Activated CD4-positive, alpha-beta memory T cell treated with anti-CD3 and anti-CD28 coated beads for 36 hours (primary cell): ENCODE data around the gene ZDHHC14. TPM values are rescaled to one million over a fixed set of nuclear protein-coding genes. Genes with fewer than 3 reads are reported as not detected.

Experiments used
- CTCF ChIA-PET: fragments of 350-600 bp; sonication (Branson Sonifier 250); formaldehyde crosslinking; loops from one replicate; lab custom pipeline; 2021; ENCODE audit warnings: antibody characterized with exemption, inconsistent platforms; lab: Charles Lee
- POLR2A ChIA-PET: fragments of 350-600 bp; sonication (Branson Sonifier 250); formaldehyde crosslinking; loops from one replicate; lab custom pipeline; 2021; ENCODE audit warnings: antibody characterized with exemption; lab: Charles Lee
- DNase-seq: peaks from one replicate; pipeline ENCODE4 v3.0.0-alpha.2; 2020
- H3K27ac Mint-ChIP-seq: one replicate; pipeline ENCODE4 v1.8.0; 2021; ENCODE audit warnings: mixed read lengths
- H3K27me3 Mint-ChIP-seq: one replicate; pipeline ENCODE4 v1.8.0; 2021; ENCODE audit warnings: mixed read lengths
- H3K36me3 Mint-ChIP-seq: one replicate; pipeline ENCODE4 v1.8.0; 2021; ENCODE audit warnings: mixed read lengths
- H3K4me1 Mint-ChIP-seq: one replicate; pipeline ENCODE4 v1.8.0; 2021; ENCODE audit warnings: low read depth, mixed read lengths
- H3K4me3 Mint-ChIP-seq: one replicate; pipeline ENCODE4 v1.8.0; 2021; ENCODE audit warnings: mild to moderate bottlenecking, mixed read lengths
- H3K9me3 Mint-ChIP-seq: one replicate; pipeline ENCODE4 v1.8.0; 2021; ENCODE audit warnings: mixed read lengths
- intact Hi-C: fragments of 100-400 bp; cut with micrococcal nuclease; formaldehyde crosslinking; loops from one replicate; pipeline ENCODE4 v1.15.1; 2023
- total RNA-seq, 2 experiments: library from RNA; stranded (reverse); gene quantifications; one replicate each; pipeline ENCODE4 v1.2.3, GENCODE V29; 2021

Gene ZDHHC14
- total RNA-seq, 2 experiments from 2014 or later = 1.4 to 2.0 TPM

- Mint-ChIP-seq H3K27ac (no peak overlapping the region), H3K4me1 (peaks cover 11% of the 10 kb centered on the region), H3K9me3 (no peaks in the 10 kb centered on the region), H3K36me3 (no peaks in the 10 kb centered on the region), H3K27me3 (peaks cover 9% of the 10 kb centered on the region), H3K4me3 (no peak overlapping the region)
- ChIA-PET POLR2A (no interaction called here), CTCF (no interaction called here)
- no peak for DNase-seq
- intact Hi-C loops = no loop called here
These were observed 97.9 kb downstream of the ZDHHC14 start for GRCh38 chr6:157478926-157479325.

DNA sequence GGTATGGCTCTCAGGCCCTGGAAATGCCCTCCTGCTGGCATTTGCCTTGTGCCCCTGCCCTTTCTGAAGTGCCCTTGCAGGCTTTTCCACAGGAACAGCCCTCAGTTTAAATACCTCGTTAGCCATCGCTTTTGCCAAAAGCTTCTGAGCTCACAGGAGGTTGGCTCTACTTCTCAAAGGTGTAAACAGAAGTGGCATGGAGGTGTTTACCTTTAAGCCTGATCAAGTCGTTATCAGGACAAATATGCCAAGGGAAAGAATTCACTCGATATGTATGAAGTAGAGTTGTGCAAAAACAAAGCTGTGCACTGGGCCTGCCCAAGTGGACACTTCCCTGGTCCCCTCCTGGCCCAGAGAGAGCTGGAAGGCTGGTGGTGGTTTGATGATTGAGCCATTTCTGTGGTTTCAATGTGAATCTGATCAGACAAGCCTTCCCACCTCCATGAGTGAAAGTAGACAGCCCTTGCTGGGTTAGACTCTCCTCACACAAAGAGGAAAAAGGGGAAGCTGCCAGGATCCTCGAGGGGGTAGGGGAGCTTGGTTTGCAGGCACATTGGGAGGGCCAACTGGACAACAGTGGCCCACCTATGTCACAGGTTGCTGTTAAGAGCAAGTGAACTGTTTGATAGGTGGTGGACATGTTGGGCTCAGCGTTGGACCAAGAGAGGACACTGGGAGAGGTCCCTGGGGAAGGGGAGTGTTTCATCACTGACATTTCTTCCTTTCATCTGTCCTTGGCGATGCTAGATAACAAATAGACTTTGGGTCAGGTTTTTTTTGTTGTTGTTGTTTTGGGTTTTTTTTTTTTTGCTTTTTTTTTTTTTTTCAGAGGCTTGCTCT lies 98.7 kb downstream of the ZDHHC14 start:
- H3K27ac Mint-ChIP-seq = no peak overlapping the region
- no peaks in the 10 kb centered on the region for H3K36me3 Mint-ChIP-seq
- H3K27me3 Mint-ChIP-seq = peaks cover 7% of the 10 kb centered on the region
- H3K4me3 Mint-ChIP-seq = no peak overlapping the region
- no peak for DNase-seq
- H3K9me3 Mint-ChIP-seq = no peaks in the 10 kb centered on the region
- intact Hi-C loops = no loop called here
- ChIA-PET CTCF (no interaction called here), POLR2A (no interaction called here)
- H3K4me1 Mint-ChIP-seq = peaks cover 9% of the 10 kb centered on the region

GRCh38 chr6:157481189-157481864 lies 100.3 kb downstream of the ZDHHC14 start:
- Mint-ChIP-seq H3K4me1 (peaks cover 4% of the 10 kb centered on the region), H3K27ac (no peak overlapping the region), H3K4me3 (no peak overlapping the region), H3K36me3 (no peaks in the 10 kb centered on the region), H3K27me3 (peaks cover 4% of the 10 kb centered on the region), H3K9me3 (no peaks in the 10 kb centered on the region)
- no peak for DNase-seq
- POLR2A ChIA-PET = no interaction called here
- intact Hi-C loops = no loop called here
- CTCF ChIA-PET = interaction anchor here (0.7 kb wide), 1 partner anchor 10 kb away, joined by 3 read pairs; no protein-coding TSS in a partner anchor

DNA sequence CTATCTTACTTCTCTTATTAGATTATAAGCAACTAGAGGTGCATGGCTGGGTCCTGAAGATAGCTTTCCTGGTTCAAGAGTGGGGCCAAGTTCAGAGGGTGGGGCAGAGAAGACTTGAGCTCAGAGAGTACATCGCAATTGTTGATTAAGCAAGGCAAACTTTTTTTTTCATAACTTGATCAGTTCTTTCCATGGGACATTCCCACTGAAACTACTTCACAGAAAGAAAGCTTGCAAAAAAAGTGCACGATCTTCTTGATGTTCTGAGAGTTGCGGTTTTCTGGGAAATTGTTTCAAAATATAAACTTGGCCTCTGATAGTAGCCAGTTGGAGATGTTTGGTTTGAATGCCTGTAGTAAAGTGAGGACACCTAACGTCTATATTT lies 100.9 kb downstream of the ZDHHC14 start:
- H3K4me3 Mint-ChIP-seq = no peak overlapping the region
- no peak overlapping the region for H3K27ac Mint-ChIP-seq
- H3K27me3 Mint-ChIP-seq = no peaks in the 10 kb centered on the region
- H3K36me3 Mint-ChIP-seq = no peaks in the 10 kb centered on the region
- H3K4me1 Mint-ChIP-seq = peaks cover 9% of the 10 kb centered on the region
- CTCF ChIA-PET = interaction anchor here (0.5 kb wide), 1 partner anchor 701 kb away, joined by 4 read pairs; no protein-coding TSS in a partner anchor
- no peak for DNase-seq
- H3K9me3 Mint-ChIP-seq = no peaks in the 10 kb centered on the region
- intact Hi-C loops = no loop called here
- POLR2A ChIA-PET = no interaction called here

DNA sequence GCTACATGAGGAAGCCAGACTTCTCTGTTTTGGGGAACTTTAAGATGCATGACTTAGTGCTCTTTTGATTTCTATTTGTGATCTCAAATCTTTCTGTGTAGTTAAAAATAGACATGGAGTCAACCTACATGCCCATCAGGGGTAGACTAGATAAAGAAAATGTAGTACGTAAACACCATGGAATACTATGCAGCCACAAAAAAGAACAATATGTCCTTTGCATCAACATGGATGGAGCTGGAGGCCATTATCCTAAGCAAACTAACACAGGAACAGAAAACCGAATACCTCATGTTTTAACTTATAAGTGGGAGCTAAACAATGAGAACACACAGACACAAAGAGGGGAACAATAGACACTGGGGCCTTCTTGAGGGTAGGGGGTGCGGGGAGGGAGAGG lies 102.8 kb downstream of the ZDHHC14 start:
- H3K36me3 Mint-ChIP-seq = no peaks in the 10 kb centered on the region
- H3K9me3 Mint-ChIP-seq = no peaks in the 10 kb centered on the region
- H3K4me3 Mint-ChIP-seq = no peak overlapping the region
- H3K27ac Mint-ChIP-seq = no peak overlapping the region
- ChIA-PET POLR2A (no interaction called here), CTCF (no interaction called here)
- H3K27me3 Mint-ChIP-seq = no peaks in the 10 kb centered on the region
- DNase-seq = no peak
- peaks cover 12% of the 10 kb centered on the region for H3K4me1 Mint-ChIP-seq
- intact Hi-C loops = no loop called here

DNA sequence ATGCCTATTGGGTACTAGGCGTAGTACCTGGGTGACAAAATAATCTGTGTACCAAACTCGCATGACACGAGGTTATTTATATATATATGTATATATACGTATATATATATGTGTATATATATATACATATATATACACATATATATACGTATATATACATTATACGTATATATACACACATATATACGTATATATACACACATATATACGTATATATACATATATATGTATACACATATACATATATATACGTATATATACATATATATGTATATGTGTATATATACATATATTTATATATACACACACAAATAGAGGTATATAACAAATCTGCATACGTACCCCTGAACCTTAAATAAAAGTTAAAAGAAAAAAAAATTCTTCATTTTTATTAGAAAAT lies 103.2 kb downstream of the ZDHHC14 start:
- DNase-seq = no peak
- CTCF ChIA-PET = no interaction called here
- intact Hi-C loops = no loop called here
- Mint-ChIP-seq H3K27me3 (no peaks in the 10 kb centered on the region), H3K4me3 (no peak overlapping the region), H3K36me3 (no peaks in the 10 kb centered on the region), H3K9me3 (no peaks in the 10 kb centered on the region), H3K27ac (no peak overlapping the region), H3K4me1 (peaks cover 12% of the 10 kb centered on the region)
- POLR2A ChIA-PET = no interaction called here

DNA sequence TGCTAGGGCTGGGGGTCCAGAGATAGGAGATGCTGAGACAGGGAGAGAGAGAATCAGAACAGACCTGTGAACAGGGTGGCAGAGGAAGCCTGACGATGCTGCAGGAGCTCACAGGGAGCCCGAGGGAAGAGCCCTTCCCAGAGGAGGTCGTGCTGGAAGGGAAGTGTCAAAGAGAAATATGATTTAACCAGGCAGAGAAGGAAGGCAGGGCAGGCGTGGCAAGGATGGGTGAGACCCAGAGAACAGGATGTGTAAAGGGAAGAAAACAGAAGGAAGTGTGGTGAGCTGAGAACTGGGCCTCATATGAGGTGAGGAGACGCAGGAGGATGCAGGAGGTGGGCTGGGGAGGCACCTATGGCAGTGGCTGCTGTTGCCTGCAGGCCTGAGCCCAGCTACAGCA lies 105.6 kb downstream of the ZDHHC14 start:
- Mint-ChIP-seq H3K36me3 (no peaks in the 10 kb centered on the region), H3K27me3 (peaks cover 6% of the 10 kb centered on the region), H3K4me3 (no peak overlapping the region)

DNA sequence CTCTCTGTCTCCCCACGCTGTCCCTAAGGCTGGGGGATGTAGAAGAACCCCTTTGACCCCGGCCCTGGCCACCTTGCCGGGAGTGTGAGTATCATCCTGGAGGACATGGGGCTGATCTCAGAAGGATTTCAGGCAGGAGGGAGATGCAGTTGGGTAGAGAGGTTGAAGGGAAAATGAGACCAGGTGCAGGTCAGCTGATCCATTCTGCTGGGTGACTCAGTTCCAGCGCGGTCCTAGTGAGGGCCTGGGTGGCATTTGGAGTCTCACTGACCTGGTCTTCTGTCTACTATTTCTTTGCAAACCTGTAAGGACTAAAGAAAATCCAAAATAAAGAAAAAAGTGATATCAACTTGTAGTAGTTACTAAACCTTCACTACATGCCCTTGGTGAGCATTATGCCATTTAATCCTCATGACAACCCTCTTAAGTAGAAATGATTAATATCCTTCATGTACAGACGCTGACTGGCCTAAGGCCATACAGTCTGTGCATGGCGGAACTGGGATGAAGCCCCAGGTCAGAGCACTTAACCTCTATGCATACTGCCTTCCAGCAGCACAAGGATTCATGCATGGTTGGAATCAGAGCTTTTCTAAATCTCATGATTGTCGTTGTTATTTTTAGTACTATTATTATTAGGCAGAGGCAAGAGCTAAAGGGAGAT lies 106.3 kb downstream of the ZDHHC14 start:
- ChIA-PET POLR2A (no interaction called here), CTCF (no interaction called here)

More for the DNA sequence above, 105.6 kb downstream of the ZDHHC14 start:
- Mint-ChIP-seq H3K4me1 (peaks cover 12% of the 10 kb centered on the region), H3K27ac (no peak overlapping the region), H3K9me3 (no peaks in the 10 kb centered on the region)
- DNase-seq = no peak
- ChIA-PET CTCF (no interaction called here), POLR2A (no interaction called here)
- intact Hi-C loops = no loop called here

GRCh38 chr6:157488058-157488457 lies 107.1 kb downstream of the ZDHHC14 start:
- DNase-seq = no peak
- ChIA-PET CTCF (no interaction called here), POLR2A (no interaction called here)
- Mint-ChIP-seq H3K27ac (no peak overlapping the region), H3K9me3 (no peaks in the 10 kb centered on the region), H3K4me3 (no peak overlapping the region), H3K4me1 (peaks cover 12% of the 10 kb centered on the region), H3K36me3 (no peaks in the 10 kb centered on the region), H3K27me3 (peaks cover 6% of the 10 kb centered on the region)
- intact Hi-C loops = no loop called here

More for the DNA sequence above, 106.3 kb downstream of the ZDHHC14 start:
- Mint-ChIP-seq H3K4me3 (no peak overlapping the region), H3K36me3 (no peaks in the 10 kb centered on the region), H3K27ac (no peak overlapping the region), H3K27me3 (peaks cover 6% of the 10 kb centered on the region), H3K4me1 (peaks cover 12% of the 10 kb centered on the region), H3K9me3 (no peaks in the 10 kb centered on the region)
- no peak for DNase-seq
- intact Hi-C loops = no loop called here

DNA sequence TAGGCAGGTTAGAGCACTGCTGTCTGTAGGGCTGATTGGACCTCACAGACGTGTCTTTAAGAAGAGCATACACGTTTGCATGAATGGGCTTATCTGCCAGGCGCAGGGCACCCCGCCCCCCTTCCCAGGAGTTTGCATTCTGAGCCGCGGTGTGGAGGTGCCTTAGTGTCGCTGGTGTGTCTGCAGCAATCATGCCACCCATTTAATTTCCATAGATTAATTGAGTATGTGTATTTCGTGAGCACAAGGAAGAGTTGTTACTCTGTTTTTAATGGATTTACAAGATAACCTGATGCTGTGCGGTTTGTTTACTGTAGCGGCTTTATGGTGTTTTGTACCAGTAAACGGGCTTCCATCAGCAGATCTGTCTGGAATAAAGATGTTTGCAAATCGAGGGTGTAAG lies 107.7 kb downstream of the ZDHHC14 start:
- CTCF ChIA-PET = no interaction called here
- Mint-ChIP-seq H3K27me3 (peaks cover 6% of the 10 kb centered on the region), H3K27ac (no peak overlapping the region), H3K4me3 (no peak overlapping the region), H3K9me3 (no peaks in the 10 kb centered on the region), H3K4me1 (peaks cover 12% of the 10 kb centered on the region), H3K36me3 (no peaks in the 10 kb centered on the region)
- DNase-seq = no peak
- POLR2A ChIA-PET = no interaction called here
- intact Hi-C loops = no loop called here

DNA sequence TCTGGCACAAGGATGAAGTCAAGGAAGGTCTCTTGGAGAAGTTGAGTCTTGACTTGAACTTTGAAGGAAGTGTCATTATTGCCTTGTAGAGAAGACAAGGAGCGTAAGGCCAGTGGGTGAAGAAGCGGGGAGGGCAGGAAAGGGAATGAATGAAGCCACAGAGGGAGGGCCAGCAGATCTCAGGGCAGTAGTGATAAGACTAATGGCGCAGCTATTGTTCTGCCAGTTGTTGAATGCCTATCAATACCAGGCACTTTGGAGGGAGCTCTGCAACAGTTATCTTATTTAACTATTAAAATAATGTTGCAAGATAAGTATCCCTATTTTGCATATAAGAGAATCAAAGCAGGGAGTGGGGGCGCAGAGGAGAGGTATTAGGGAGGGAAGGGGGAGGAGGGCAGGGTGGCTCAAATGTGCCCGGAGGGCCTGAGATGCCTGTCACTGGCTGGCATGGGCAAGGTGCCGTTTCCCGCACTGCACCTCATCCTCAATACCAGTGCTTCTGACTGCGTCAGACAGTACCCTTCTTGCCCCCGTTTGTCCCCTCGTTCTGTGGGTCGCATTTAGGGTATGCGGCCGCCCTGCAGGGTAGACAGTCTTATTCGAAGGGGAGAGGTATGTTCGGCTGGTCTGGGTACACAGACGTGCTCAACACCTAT lies 109.8 kb downstream of the ZDHHC14 start:
- DNase-seq = no peak
- H3K4me1 Mint-ChIP-seq = peaks cover 12% of the 10 kb centered on the region
- no peak overlapping the region for H3K27ac Mint-ChIP-seq

More for the DNA sequence above, 109.8 kb downstream of the ZDHHC14 start:
- ChIA-PET CTCF (no interaction called here), POLR2A (no interaction called here)
- Mint-ChIP-seq H3K27me3 (peaks cover 6% of the 10 kb centered on the region), H3K4me3 (no peak overlapping the region), H3K9me3 (no peaks in the 10 kb centered on the region), H3K36me3 (peaks cover 2% of the 10 kb centered on the region)
- intact Hi-C loops = no loop called here
